Measurements from ENCODE around the gene COBL.

COBL gene

GRCh38 chr7:51250512-51250911 lies 66.1 kb downstream of the COBL start:
- DNase-seq: no peak

GRCh38 chr7:51249991-51250390 lies 66.6 kb downstream of the COBL start:
- DNase-seq: no peak

GRCh38 chr7:51249187-51249945 lies 67.2 kb downstream of the COBL start:
- DNase-seq: no peak

GRCh38 chr7:51246258-51247245 lies 70.1 kb downstream of the COBL start:
- DNase-seq: peak; percentile 19

GRCh38 chr7:51244885-51245284 lies 71.7 kb downstream of the COBL start:
- DNase-seq: no peak

- DNase-seq: no peak
Measured at GRCh38 chr7:51244053-51244452, 72.6 kb downstream of the COBL start.

- DNase-seq: no peak
Measured at GRCh38 chr7:51243631-51244030, 73.0 kb downstream of the COBL start.

GRCh38 chr7:51242881-51243518 lies 73.6 kb downstream of the COBL start:
- DNase-seq: no peak

GRCh38 chr7:51242007-51242691 lies 74.5 kb downstream of the COBL start:
- no peak for DNase-seq

GRCh38 chr7:51240868-51241267 lies 75.7 kb downstream of the COBL start:
- DNase-seq: no peak

GRCh38 chr7:51239691-51240090 lies 76.9 kb downstream of the COBL start:
- no peak for DNase-seq

GRCh38 chr7:51238981-51239495 lies 77.6 kb downstream of the COBL start:
- DNase-seq: no peak

GRCh38 chr7:51237446-51238133 lies 79.0 kb downstream of the COBL start:
- no peak for DNase-seq

- DNase-seq: no peak
Measured at GRCh38 chr7:51236470-51237132, 80.0 kb downstream of the COBL start.

- no peak for DNase-seq
Measured at GRCh38 chr7:51235593-51236313, 80.9 kb downstream of the COBL start.

- DNase-seq: no peak
Measured at GRCh38 chr7:51234609-51235308, 81.8 kb downstream of the COBL start.

- DNase-seq: no peak
Measured at GRCh38 chr7:51234139-51234538, 82.5 kb downstream of the COBL start.

GRCh38 chr7:51233374-51233773 lies 83.2 kb downstream of the COBL start:
- DNase-seq: no peak

- DNase-seq: no peak
Measured at GRCh38 chr7:51230723-51231122, 85.9 kb downstream of the COBL start.

GRCh38 chr7:51230324-51230625 lies 86.3 kb downstream of the COBL start:
- DNase-seq: no peak
